HTR-8/SVneo (cell line): ENCODE measurements around the gene RESP18.
"Not testable (repeated sequence)": the region's sequence is repeated elsewhere in the genome, so short reads cannot be mapped to it uniquely, and the experiment has no call there.

ENCODE experiments used
- DNase-seq: peaks from one replicate; pipeline ENCODE4 v3.0.0; 2011; ENCODE audit warnings: low spot score, mixed read lengths; ENCODE audit not compliant: insufficient read length
- FAIRE-seq: peaks from 2 replicates; lab custom pipeline; 2011; peaks lifted over from hg19 to GRCh38; lab: Jason Lieb, UNC

The RESP18 gene

DNA sequence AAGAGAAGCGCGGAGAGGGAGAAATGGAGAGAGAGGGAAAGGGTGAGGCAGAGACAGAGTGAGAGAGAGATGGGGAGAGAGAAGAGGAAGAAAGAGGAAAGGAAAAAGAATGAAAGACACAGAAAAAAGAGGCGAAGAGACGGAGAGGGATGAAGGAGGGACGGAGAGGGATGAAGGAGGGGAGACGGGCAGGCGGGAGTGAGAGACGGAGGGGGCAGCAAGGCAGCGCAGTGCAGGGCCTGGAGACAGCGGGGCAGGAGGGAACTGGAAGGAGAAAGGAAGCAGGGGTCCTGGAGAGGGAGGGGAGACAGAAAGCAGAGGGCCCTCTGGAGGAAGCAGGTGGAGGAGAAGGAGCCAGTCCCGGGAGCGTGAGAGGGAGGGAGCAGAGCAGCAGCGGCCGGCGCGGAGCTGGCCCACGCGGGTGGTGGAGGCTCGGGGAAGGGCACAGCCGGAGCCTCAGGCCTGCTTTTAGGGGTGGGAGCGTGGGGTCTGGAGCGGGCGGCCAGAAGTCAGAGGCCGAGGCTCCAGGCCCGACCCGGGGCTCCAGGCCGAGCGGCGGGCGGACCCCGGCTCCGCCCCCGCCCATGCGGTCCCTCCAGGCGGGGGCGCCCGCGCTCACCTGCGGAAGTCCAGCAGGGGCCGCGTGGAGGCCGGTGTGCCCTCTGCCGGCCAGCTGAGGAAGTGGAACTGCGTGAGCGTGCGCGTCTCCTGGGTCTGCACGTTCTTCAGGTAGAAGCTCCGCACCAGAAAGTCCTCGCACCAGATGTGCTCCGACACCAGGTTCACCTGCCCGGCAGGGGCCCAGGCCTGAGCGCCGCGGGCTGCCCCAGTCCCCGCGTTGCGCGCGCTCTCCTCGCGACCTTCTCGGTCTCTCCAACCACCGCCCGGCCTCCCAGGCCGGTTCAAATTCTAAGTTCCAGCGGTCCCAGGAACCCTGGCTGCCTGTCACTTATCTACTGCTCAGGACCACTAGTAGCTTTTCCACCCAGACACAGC is 37.9 kb downstream of the RESP18 start:
- DNase-seq (peak; percentile 90), FAIRE-seq (peak; percentile 84)

DNA sequence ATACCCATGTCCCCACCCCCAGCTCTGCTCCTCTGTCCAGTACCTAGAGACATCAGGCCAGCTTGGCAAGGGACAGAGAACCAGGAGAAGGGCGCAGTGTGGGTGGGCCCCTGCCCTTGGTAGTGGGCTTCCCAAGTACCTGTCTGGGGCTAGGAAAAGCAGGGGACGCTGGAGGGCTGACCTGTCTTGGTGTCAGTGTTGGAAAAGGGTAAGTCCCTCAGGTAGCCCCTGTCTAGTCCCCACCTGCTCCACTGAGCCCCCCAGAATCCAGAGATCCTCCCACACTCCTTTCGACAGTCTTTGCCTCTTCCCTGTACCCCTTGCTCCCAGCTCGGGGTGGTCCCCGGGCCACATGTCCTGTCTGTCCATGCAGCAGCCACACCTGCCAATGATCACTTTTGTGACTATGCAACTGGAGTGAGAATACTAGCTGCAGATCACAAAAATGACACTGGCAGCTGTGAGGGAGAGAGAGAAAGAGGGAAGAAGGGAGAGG is 38.8 kb downstream of the RESP18 start:
- FAIRE-seq = no peak

DNA sequence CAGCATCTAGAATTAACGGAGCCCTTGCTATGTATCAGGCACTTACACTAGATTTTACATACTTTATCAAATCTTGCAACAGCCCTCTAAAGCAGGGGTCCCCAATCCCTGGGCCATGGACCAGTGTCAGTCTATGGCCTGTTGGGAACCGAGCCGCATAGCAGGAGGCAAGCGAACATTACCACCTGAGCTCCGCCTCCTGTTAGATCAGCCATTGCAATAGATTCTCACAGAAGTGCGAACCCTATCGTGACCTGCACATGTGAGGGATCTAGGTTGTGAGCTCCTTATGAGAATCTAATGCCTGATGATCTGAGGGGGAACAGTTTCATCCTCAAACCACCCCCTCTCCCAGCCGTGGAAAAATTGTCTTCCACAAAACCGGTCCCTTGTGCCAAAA is 39.9 kb downstream of the RESP18 start:
- no peak for FAIRE-seq
- DNase-seq = no peak

More for the DNA sequence above, 38.8 kb downstream of the RESP18 start:
- no peak for DNase-seq

DNA sequence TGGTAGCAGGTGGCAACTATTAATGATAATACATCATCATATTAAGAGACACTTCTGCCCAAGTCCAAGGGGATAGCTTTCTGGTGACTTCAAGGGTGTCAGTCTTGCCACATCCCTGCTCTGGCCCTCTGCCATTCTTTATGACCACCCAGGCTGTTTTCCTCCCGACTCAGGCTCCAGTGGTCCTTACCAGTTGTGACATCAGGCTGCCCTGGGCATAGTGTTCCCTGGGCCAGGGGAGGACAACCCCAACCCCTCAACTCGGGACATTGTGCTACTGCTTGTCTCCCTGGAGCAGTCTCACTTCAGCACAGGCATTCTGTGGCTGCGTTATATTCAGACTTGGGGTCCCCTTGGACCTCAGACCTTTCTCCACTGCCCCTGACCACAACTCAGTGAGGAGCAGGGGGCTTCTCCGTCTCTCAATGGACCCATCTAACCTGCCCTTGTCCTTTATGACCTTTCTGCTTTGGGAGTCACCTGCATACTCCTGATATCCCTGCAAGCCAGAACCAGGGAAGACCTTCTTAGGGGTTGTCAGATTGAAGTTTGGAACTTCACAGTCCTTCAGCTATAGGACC is 40.5 kb downstream of the RESP18 start:
- FAIRE-seq = no peak
- DNase-seq = no peak

DNA sequence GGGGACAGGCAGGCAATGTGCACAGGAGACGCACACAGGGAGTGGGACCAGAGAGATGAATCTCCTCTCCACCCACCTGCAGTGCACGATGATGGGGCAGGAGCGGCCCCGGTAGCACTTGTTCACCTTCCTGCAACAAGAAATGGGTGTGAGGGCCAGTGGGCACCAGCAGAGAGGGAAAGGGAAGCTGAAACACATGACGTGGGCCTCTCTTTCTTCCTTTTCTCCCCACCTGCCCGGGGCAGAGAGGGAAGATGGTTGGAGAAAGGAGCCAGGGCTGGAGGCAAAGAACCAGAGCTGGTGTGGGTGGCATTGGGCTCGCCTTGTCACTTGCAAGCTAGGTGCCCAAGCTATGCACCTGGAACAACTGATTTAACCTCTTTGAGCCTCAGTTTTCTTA is 41.1 kb downstream of the RESP18 start:
- no peak for FAIRE-seq
- no peak for DNase-seq

DNA sequence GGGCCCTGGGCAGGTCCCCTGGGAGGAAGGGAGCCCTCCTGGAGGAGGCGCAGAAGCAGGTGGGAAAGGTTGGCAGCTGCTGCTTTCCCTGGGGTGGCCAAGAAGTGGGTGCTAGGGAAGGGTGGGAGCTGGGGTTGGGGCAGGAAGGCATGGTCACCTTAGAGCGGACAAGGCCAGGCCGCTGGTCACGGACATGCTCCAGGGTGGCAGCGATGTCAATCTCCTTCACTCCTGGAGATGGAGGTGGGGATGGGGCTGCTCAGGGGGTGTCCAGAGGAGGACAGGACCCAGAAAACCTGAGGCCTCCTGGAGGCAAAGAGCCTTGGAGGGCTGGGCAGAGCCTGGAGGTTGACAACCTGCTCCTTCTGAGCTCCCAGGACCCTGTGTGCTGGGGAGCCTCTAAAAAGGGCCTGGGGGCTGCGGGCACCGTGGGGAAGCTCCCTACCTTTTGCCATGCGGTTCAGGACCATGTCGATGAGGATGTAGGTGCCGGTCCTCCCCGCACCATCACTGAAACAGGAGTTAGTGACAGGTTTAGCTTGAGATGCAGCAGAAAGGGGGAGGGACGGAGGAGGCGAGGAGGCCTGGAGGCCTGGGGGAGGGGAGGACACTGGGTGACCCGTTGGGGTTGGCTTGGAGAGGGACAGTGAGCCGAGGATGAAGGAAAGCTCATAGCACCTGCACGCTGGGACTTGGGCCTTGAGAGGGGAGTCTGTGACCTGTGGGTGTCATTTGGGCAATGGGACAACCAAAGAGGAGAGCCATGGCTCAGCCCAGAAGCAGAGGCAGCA is 42.0 kb downstream of the RESP18 start:
- FAIRE-seq = no peak

DNA sequence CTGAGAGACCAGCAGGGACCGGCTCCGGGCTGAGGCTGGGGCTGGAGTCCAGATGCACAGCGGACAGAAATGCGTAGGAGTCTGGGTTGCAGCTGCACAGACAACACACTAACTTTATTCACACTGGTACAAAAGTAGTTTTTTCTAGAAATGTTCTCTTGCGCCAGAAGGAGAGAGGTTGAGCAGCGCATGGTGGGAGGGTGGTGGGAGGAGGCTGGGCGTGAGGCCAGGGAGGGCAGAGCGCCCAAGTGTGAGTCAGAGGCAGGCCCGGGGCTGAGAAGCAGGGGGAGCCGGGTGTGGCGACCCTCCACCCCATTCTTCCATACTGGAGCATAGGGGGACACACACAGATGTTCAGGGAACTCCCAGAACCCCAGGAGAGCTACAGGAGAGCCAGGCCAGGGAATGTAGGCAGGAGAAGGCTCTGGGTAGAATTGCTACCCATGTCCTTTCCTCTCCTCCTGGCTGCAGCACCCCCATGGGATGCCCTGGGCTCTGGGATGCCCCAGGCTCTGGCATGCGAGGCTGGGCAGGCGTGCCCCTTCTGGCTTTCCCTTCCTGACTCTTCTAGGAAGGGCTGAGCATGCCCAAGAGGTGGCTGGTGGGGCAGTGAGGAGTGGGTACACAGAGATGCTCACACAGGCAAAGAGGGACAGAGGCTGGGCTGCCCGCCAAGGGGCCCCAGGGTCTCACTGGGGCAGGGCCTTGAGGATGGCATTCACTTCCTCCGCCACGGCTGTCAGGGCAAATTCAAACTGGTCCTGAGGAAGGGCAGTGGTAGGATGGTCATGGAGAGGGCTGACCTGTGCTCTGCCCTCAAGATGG is 42.8 kb downstream of the RESP18 start:
- peak; percentile 51 for DNase-seq
- peak; percentile 42 for FAIRE-seq

More for the DNA sequence above, 42.0 kb downstream of the RESP18 start:
- DNase-seq = no peak

DNA sequence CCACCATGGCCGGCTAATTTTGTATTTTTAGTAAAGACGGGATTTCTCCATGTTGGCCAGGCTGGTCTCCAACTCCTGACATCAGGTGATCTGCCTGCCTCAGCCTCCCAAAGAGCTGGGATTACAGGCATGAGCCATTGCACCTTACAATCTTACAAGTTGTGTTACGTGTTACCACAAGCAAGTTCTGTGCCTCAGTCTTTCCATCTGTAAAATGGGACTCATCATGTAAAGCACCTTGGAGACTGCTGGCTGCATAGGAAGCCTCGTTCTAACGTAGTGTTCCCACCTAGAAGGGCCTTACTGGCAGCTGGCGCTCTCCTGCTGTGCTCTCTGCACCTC is 43.4 kb downstream of the RESP18 start:
- FAIRE-seq (no peak), DNase-seq (no peak)

DNA sequence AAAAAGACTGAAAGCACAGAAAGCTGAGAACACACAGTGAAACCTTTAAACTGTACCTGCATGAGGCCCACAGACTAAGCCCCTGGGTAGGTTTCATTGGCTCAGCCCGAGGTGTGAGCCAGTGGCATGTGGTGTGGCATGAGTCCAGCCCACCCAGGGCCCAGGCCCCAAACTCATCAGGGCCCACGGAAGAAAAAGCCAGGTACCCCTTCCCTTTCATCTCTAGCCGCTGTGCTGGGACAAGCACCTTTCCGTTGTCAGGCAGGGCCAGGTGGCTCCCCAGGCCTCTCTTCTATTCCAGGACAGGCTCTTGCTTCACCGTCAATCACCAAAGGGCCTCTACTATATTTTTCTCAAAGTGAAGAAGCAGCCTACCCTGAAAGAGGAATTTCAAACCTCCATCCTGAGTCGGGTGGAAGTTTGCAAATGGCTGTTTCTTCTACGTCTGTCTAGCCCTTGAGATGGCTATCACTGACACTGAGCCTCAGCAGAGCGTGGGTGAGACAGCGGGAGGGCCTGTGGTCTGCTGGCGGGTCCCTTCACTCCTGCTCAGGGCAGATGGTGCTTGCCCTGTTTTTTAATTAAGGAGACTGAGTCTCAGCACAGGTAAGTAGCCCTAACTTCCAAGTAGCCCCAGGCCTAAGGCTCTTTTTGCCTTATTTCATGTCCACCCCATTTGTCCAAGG is 44.8 kb downstream of the RESP18 start:
- DNase-seq (no peak), FAIRE-seq (no peak)

DNA sequence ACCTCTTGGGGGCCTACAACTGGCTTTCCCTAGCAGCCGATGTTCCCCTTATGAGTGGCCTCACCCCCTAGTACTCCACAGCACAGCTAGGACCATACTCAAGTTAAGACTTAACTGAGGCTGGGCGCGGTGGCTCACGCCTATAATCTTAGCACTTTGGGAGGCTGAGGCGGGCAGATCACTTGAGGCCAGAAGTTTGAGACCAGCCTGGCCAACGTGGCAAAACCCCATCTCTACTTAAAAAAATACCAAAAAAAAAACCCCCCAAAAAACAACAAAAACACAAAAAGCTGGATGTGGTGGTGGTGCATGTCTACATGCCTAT is 45.5 kb downstream of the RESP18 start:
- not testable (repeated sequence) for FAIRE-seq, DNase-seq

DNA sequence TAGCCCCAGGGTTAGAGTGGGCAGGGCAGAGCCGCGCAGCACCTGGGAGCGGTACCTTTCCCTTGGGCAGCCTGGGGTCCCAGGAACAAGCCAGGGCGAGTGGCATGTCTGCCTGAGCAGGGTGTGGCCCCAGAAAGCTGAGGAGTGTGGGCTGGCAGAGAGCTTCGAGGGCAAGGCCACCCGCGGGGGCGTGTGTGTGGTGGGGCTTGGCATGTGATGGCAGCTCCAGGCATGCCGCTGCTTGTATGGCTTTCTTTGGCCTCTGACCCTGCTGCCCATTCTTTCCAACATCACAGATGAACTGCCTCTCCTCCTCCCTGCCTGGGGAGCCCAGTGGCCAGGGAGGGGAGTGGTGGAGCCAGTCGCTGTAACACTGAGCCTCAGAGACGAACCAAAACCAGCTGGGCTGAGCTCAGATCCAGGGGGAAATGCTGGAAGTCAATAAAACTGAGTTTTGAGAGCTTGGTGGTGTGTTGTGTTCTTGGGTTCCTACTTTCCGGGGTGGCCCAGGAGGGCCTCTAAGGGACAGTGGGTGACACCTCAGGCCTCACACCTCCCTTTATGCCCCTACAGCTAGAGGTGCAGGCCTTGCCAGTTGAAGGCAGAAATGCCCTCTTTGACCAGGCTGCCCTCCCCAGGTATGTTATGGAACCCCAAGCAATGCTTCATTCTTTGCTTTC is 46.0 kb downstream of the RESP18 start:
- FAIRE-seq (peak; percentile 78), DNase-seq (peak; percentile 32)

DNA sequence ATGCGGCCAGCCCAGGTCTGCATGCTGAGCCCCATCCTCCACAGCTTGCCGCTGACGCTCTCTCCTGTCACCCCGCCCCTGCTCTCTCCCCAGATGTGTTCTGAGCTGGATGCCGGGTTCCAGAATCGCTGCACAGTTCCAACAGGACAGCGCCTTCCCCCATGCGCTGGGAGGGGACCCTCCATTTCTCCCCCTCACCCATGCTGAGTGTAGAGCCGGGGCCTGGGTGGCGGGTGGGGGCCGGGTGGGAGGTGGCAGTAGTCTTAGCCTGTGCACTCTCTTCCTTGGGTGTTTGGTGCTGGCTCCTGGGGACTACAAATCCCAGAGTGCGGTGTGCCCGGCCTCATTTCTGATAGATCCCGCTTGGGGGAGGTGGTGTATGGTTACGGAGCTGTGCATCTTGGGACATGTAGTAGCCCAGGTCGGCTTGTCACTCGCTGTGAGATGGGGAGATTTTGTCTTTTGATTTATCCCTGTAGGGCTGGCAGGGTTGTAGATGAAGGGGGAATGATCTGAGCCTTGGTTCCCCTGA is 46.6 kb downstream of the RESP18 start:
- DNase-seq (no peak), FAIRE-seq (no peak)

DNA sequence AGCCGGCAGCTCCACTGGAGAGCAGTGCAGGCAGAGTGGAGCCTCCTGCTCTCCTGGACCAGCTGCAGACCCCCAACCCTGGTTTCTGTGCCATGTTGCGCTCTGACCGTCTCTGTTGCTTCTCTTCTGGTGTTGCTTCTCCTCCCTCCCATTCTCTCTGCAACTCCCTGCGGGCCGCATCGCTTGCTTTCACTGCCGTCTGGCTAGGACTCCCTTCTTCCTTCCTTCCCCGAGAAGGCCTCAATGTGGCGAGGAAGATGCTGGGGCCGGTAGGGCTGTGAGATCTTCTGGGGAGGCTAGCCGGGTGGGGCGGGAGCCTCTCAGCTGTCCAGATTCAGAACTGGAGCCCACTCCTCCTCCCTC is 47.2 kb downstream of the RESP18 start:
- FAIRE-seq (no peak), DNase-seq (no peak)

DNA sequence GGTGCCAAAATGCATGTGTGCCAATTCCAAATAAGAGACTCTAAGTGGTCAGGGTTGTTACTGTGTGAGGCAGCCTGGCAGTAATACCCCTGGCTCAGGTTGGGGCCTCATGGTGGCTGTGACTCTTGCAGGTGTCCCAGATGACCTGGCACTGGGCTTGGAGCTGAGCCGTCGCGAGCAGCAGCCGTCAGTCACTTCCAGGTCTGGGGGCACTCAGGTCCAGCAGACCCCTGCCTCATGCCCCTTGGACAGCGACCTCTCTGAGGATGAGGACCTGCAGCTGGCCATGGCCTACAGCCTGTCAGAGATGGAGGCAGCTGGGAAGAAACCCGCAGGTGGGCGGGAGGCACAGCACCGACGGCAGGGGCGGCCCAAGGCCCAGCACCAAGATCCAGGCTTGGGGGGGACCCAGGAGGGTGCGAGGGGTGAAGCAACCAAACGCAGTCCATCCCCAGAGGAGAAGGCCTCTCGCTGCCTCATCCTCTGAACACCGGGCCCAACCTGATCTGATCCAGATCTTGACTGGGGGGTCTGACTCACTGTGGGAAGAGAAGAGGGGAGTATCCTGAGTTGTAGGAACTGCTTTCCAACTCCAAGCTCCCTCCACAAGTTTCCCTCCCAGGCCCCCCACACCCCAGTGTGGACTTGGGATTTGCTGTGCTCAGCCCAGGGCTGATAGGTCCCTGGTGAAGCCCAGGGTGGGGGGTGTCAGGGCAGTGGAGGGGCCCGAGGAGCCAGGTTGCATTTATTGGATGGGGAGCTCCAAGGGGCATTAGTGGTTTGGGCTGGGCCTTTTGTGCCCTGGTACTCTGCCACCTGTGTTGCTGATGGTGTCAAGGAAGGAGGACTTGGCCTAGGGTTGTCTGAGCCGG is 47.8 kb downstream of the RESP18 start:
- DNase-seq (no peak), FAIRE-seq (no peak)

DNA sequence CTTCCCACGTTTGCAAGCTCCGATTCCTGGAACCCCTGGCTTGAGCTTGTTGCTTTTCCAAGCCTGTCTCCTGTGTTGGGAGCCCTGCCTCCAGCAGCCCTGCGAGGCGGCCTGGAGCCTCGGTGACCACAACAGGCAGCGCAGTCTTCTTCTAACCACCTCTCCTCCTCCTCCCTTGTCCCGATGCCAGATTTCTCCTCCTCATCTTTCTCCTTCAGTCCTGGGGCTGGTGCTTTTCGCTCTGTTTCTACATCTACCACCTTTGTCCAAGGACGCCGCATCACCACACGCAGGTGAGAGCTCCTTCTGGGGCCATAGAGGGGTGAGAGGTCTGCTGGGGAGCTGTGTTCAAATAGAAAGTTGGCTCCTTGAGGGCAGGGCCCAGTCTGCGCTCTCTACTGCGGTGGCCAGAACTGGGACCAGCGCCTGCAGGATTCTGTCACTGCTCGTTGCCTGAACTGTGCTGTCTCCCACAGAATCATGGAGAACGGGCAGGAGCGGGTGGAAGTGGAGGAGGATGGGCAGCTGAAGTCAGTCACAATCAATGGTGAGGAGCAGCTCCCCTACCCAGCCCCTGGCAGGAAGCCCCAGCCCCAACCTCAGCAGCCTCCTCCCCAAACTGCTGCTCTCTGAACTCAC is 49.5 kb downstream of the RESP18 start:
- no peak for DNase-seq
- no peak for FAIRE-seq

DNA sequence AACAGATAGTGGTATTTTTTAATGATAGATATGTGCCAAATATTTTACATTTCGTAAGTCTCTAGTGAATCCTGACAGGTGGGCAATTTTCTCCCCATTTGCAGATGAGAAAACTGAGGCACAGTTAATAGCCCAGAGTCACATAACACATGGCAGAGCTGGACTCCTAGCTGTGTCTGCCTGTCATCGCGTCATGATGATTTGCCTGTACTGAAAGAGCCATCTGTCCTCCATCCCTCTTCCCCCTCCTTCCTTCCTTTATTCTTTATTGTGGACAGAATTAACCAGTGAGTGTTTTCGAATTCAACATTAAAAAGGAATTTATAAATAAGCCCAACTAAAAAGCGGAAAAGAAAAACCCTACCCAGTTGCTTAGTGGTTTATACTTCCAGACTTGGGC is 50.2 kb downstream of the RESP18 start:
- no peak for DNase-seq
- FAIRE-seq = no peak

DNA sequence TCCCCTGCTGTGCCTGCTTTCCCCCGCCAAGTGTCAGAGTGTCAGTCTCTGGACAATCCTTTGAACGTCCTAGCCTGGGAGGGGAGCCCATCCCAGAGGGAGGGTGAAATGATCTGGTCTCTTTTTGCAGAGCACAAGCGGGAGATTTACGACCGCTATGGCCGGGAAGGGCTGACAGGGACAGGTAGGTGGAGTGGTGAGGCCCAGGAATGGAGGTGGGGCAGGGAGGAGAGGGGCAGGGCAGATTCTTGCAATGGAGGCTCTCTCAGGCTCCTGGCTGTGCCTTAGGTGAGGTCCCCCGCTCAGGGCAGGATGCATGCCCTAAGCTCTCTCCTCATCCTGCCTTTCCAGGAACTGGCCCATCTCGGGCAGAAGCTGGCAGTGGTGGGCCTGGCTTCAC is 51.0 kb downstream of the RESP18 start:
- no peak for DNase-seq
- FAIRE-seq = no peak
